Measurements from ENCODE around the gene SBK2.

Gene SBK2

GRCh38 chr19:55503502-55504251 lies 33.3 kb downstream of the SBK2 start:
- H3K79me2 ChIP-seq (ENCODE audit: insufficient read depth, low read length): no peaks in the 10 kb centered on the region; the same call in 1 of the 2 replicates
- peak overlapping the region; percentile 31 to 61; a peak in 3 of 4 replicates for H3K4me3 ChIP-seq (ENCODE audit: low read depth in 1 of 2, low read length in 2 of 2)
- peak overlapping the region; percentile 85 for H3K4me2 ChIP-seq (ENCODE audit: insufficient read depth, low read length)
- ATAC-seq (ENCODE audit: insufficient read depth, low read depth): peak; percentile 91
- DNase-seq: peak; percentile 95
- no peaks in the 10 kb centered on the region for H3K27me3 ChIP-seq (ENCODE audit: insufficient read depth, low read length, poor library complexity)
- peak overlapping the region; percentile 100 for H2AFZ ChIP-seq (ENCODE audit: low read depth, low read length)
- peak overlapping the region; percentile 97 for H3K27ac ChIP-seq (ENCODE audit: low read length)
- no peaks in the 10 kb centered on the region; the same call in 1 of the 2 replicates for H3K36me3 ChIP-seq (ENCODE audit: insufficient read depth, low read length)
- no peaks in the 10 kb centered on the region for H4K20me1 ChIP-seq (ENCODE audit: insufficient read depth, low read length)
- peaks cover 27% of the 10 kb centered on the region for H3K4me1 ChIP-seq (ENCODE audit: insufficient read depth, low read length)
- peak overlapping the region; percentile 65 for H3K9ac ChIP-seq (ENCODE audit: low read depth, low read length)
- H3K9me3 ChIP-seq (ENCODE audit: insufficient read depth, low read length, severe bottlenecking): peaks cover 3% of the 10 kb centered on the region
- TF ChIP-seq EZH2 (IDR thresholded peaks at IDR 0.05; ENCODE audit: borderline replicate concordance, low read depth, low read length, severe bottlenecking) (no peak), CTCF (IDR thresholded peaks at IDR 0.05; ENCODE audit: borderline replicate concordance, extremely low read depth, low read length, poor library complexity, severe bottlenecking) (peak; percentile 99)

- Histone ChIP-seq H3K27me3 (ENCODE audit: insufficient read depth, low read length, poor library complexity) (no peaks in the 10 kb centered on the region), H3K9ac (ENCODE audit: low read depth, low read length) (peak overlapping the region; percentile 65), H3K36me3 (ENCODE audit: insufficient read depth, low read length) (no peaks in the 10 kb centered on the region; the same call in 1 of the 2 replicates), H2AFZ (ENCODE audit: low read depth, low read length) (peak overlapping the region; percentile 100), H3K4me1 (ENCODE audit: insufficient read depth, low read length) (peaks cover 27% of the 10 kb centered on the region), H4K20me1 (ENCODE audit: insufficient read depth, low read length) (no peaks in the 10 kb centered on the region), H3K4me3 (ENCODE audit: low read depth in 1 of 2, low read length in 2 of 2) (peak overlapping the region in 1 of 2 experiments; percentile 61; a peak in 2 of 4 replicates), H3K9me3 (ENCODE audit: insufficient read depth, low read length, severe bottlenecking) (peaks cover 3% of the 10 kb centered on the region), H3K79me2 (ENCODE audit: insufficient read depth, low read length) (no peaks in the 10 kb centered on the region; the same call in 1 of the 2 replicates), H3K27ac (ENCODE audit: low read length) (peak overlapping the region; percentile 97), H3K4me2 (ENCODE audit: insufficient read depth, low read length) (peak overlapping the region; percentile 85)
- TF ChIP-seq CTCF (IDR thresholded peaks at IDR 0.05; ENCODE audit: borderline replicate concordance, extremely low read depth, low read length, poor library complexity, severe bottlenecking): no peak
- TF ChIP-seq EZH2 (IDR thresholded peaks at IDR 0.05; ENCODE audit: borderline replicate concordance, low read depth, low read length, severe bottlenecking): no peak
- no peak for DNase-seq
- ATAC-seq (ENCODE audit: insufficient read depth, low read depth): no peak
These were observed 33.8 kb downstream of the SBK2 start for GRCh38 chr19:55503157-55503501.

GRCh38 chr19:55502197-55502952 lies 34.6 kb downstream of the SBK2 start:
- Histone ChIP-seq H3K4me3 (ENCODE audit: low read depth in 1 of 2, low read length in 2 of 2) (no peak overlapping the region), H3K4me2 (ENCODE audit: insufficient read depth, low read length) (peak overlapping the region; percentile 12; the same call in 1 of the 2 replicates), H4K20me1 (ENCODE audit: insufficient read depth, low read length) (no peaks in the 10 kb centered on the region), H3K9me3 (ENCODE audit: insufficient read depth, low read length, severe bottlenecking) (peaks cover 3% of the 10 kb centered on the region), H3K36me3 (ENCODE audit: insufficient read depth, low read length) (no peaks in the 10 kb centered on the region; the same call in 1 of the 2 replicates), H3K79me2 (ENCODE audit: insufficient read depth, low read length) (no peaks in the 10 kb centered on the region; the same call in 1 of the 2 replicates), H3K27ac (ENCODE audit: low read length) (no peak overlapping the region), H3K27me3 (ENCODE audit: insufficient read depth, low read length, poor library complexity) (no peaks in the 10 kb centered on the region), H3K9ac (ENCODE audit: low read depth, low read length) (no peak overlapping the region), H3K4me1 (ENCODE audit: insufficient read depth, low read length) (peaks cover 27% of the 10 kb centered on the region), H2AFZ (ENCODE audit: low read depth, low read length) (no peak overlapping the region)
- no peak for DNase-seq
- no peak for TF ChIP-seq CTCF (IDR thresholded peaks at IDR 0.05; ENCODE audit: borderline replicate concordance, extremely low read depth, low read length, poor library complexity, severe bottlenecking)
- no peak for TF ChIP-seq EZH2 (IDR thresholded peaks at IDR 0.05; ENCODE audit: borderline replicate concordance, low read depth, low read length, severe bottlenecking)
- no peak for ATAC-seq (ENCODE audit: insufficient read depth, low read depth)
